Activated CD4-positive, alpha-beta T cell treated with anti-CD3 and anti-CD28 coated beads, Interleukin-2, amount 50 U/mL, for 16 hours (primary cell): Measurements from ENCODE around the gene RHOC.
A peak's percentile ranks its signal among the peaks of the same experiment; 100 is the strongest.

Experiments used
- DNase-seq: peaks from one replicate; pipeline ENCODE4 v3.0.0-alpha.2; 2020

RHOC gene

DNA sequence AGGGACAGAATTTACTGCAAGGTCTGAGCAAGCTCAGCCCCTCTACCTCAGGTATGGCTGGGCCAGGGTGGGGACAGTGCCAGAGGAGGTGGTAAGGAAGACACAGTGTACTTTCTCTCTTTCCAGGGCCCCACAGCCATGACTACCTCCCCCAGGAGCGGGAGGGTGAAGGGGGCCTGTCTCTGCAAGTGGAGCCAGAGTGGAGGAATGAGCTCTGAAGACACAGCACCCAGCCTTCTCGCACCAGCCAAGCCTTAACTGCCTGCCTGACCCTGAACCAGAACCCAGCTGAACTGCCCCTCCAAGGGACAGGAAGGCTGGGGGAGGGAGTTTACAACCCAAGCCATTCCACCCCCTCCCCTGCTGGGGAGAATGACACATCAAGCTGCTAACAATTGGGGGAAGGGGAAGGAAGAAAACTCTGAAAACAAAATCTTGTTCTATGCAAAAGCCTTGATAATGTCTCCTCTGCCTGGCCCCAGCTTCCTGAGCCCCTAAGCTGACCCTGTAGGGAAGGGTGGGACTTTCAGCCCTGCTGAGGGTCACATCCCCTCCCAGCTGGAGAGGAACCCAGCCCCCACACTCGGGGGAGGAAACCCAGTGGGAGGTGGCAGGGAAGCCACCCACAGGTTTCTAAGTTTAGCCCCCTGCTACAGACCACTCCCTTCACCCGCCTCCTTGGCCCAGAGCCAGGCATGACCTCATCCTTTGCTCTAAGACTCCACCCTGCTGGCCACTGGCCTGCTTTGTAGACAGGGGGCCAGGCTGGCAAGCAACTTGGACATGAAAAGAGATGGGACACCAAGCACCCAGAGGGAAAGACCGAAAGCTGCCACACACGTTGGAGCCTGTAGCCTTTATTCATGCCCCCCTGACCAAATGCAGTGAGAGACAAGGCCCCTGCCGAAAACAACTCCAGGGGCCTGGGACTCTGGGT lies 6.4 kb downstream of the RHOC start:
- DNase-seq: peak; percentile 46

DNA sequence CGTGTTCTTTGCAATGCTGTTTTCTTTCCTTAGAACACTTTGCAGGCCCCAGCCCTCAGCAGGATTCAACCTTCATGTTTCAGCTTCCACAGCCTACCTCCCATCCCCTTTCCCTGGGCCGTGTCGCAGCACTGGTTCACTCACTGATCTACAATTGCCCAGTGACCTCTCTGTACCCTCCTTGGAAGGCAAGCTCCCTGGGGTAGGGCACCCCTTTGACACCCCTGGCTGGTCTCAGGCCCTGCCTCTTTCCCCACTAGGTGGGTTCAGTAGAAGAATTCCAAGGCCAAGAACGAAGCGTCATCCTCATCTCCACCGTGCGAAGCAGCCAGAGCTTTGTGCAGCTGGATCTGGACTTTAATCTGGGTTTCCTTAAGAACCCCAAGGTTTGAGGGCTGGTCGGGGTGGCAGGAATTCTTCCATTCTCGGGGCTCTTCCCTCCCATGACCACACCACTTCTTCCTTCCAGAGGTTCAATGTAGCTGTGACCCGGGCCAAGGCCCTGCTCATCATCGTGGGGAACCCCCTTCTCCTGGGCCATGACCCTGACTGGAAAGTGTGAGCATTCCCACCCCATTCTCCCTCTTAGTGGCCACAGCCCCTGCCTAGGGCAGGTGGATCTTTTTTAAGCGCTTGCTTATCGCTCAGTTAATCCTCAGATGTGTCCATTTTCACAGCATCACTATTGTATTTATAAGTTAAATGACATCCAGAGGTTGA lies 7.3 kb downstream of the RHOC start:
- DNase-seq: no peak

DNA sequence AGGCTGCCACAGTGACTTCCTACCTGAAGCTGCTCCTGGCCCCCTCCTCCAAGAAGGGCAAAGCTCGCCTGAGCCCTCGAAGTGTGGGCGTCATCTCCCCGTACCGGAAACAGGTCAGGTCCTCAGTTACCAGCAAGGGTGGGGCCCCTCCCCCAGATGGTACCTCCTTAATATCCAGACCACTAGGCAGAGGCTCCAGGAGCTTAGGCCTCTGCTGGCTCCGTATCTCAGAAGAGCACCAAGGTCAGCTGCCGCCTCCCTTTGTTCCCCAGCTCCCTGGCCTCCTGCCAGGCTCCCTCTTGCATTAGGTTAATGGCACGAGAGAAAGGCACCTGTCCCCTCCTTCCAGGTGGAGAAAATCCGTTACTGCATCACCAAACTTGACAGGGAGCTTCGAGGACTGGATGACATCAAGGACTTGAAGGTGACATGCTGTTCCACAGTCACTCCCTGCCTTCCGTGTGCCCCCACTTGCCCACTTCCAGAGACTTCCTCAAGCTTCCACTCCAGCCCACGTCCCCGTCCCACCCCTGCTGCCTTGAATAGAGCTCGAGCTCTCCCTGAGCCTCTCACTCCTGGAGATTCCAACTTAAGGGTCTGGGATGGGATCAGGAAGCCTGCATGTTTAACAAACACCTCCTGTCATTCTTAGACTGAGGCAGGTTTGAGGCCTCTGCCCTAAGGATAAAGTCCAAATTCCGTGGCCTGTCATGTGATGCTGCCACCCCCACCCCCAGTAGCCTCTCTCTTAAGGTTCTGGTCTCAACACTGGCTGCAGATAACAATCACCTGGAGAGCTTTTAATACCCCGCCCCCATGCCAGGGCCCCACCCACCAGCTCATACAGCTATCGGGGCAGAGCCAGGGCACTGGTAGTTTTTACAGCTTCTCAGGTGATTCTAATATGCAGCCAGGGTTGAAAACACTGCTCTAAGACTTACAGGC lies 8.3 kb downstream of the RHOC start:
- no peak for DNase-seq

DNA sequence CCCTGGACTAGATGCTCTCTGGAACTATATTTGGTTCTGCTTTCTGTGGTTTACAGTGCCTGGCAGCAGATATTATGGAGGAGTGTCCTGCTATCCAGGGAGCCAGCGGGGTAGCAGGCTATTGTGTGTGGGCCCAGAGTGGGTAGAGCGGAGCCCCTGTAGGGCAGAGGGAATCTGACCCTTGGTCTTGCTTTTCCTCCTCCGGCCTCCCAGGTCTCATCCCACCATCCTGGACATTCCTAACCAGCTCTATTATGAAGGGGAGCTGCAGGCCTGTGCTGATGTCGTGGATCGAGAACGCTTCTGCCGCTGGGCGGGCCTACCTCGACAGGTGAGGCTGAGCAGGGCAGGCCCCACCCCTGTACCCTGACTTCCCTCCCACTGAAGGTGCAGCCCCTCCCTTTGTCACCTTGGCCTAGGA lies 9.1 kb downstream of the RHOC start:
- DNase-seq: no peak

DNA sequence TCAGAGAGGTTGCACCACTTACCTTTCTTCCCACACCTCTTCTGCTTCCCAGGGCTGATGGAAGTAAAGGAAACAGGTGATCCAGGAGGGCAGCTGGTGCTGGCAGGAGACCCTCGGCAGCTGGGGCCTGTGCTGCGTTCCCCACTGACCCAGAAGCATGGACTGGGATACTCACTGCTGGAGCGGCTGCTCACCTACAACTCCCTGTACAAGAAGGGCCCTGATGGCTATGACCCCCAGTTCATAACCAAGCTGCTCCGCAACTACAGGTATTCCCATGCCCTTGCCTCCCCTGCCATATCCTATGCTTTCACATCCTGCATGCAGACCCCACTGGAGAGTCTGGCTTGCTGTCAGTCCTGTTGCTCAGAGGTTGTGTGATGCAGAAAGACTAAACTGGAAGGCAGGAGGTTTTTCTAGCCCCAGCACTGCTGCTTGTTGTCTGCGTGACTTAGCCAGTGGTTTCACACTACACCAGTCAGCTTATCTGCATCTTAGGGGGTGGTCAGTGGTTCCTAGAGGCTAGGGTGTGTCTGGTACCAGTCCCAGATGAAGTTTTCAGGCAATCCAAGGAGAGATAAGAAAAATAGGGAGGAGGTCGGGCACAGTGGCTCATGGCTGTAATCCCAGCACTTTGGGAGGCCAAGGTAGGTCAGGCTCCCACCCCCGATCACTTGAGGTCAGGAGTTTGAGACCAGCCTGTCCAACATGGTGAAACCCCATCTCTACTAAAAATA lies 10.2 kb downstream of the RHOC start:
- DNase-seq: no peak

DNA sequence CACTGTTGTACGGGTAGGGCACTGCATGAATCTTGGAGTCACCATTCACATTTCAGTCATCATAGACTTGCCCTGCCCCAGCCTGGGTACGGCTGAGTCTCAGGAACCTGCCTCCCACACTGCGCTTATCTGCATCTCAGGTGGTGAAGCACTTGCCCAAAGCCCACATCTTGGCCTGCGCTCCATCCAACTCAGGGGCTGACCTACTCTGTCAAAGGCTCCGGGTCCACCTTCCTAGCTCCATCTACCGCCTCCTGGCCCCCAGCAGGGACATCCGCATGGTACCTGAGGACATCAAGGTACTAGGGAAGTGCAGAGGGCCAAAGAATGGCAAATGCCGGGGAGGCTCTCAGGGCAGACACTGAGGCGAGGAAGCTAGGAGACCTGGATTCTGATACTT lies 11.7 kb downstream of the RHOC start:
- DNase-seq: no peak

DNA sequence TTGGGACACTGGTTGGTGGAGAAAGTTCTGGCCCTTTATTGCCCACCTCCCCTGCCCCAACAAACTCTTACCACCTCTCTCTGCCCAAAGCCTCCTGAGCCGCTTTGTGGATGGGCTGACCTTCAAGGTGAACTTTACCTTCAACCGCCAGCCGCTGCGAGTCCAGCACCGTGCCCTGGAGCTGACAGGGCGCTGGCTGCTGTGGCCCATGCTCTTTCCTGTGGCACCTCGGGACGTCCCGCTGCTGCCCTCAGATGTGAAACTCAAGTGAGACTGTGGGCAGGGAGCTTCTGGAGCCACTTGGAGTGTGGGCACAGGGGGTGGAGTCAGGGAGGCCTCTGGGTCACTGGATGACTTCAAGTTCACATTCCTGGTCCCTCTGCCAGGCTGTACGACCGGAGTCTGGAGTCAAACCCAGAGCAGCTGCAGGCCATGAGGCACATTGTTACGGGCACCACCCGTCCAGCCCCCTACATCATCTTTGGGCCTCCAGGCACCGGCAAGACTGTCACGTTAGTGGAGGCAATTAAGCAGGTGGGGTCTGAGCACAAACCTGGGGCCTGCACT lies 12.5 kb downstream of the RHOC start:
- no peak for DNase-seq

DNA sequence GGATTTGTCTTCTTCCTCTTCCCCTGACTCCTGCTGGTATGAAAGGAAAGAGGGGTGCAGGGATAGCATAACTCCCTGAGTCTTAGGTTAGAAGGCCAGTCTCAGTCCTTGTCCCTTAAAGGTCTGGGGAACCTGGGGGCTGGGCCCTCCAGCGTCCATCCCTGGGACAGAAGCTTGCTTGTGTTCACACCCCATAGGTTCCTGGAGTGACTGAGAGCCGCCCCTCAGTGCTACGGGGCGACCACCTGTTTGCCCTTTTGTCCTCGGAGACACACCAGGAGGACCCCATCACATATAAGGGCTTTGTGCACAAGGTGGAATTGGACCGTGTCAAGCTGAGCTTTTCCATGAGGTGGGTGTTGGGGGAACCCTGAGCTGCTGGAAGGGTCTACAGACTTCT lies 13.1 kb downstream of the RHOC start:
- DNase-seq: no peak

DNA sequence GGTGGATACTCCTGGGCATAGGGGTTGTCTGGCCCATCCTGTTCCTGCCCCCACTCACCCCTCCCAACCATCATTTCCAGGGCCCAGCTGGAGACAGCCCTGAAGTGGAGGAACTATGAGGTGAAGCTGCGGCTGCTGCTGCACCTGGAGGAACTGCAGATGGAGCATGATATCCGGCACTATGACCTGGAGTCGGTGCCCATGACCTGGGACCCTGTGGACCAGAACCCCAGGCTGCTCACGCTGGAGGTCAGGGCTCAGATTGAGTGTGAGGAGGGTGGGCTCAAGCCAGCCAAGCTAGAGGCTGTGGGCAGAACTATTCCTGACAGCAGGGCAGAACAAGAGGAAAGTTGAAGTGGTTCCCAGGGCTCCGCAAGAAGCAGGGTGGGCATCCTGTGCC lies 14.2 kb downstream of the RHOC start:
- DNase-seq: no peak

DNA sequence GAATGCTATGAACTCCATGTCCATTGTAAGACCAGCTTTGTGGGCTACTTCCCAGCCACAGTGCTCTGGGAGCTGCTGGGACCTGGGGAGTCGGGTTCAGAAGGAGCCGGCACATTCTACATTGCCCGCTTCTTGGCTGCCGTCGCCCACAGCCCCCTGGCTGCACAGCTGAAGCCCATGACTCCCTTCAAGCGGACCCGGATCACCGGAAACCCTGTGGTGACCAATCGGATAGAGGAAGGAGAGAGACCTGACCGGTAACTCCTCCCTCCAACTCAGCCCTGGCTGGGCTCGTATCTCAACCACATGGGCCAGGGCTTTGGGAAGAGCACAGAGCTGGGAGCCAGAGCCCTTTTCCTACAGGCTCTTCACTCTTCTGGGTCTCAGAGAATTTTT lies 17.1 kb downstream of the RHOC start:
- DNase-seq: no peak

DNA sequence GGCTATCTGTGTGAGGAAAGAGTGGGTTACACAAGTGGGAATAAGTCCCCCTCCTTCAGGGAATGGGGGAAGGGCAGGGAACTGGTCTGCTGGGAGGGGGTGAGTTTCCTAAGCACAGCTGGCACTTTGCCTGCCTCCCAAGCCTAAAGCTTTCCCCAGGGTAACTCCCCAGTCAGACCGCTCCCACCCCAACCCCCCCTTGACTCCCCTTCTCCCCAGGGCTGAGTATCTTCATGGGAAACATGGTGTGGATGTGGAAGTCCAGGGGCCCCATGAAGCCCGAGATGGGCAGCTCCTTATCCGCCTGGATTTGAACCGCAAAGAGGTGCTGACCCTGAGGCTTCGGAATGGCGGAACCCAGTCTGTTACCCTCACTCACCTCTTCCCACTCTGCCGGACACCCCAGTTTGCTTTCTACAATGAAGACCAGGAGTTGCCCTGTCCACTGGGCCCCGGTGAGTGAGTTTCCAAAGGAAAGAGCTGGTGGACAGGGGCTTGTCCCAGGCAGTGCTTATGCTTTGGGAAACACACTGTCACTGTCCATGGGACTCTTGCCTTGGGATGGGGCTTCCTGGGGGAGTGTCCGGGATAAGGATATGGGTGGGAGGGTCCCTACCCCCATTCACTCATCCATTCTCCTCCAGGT lies 17.6 kb downstream of the RHOC start:
- no peak for DNase-seq

DNA sequence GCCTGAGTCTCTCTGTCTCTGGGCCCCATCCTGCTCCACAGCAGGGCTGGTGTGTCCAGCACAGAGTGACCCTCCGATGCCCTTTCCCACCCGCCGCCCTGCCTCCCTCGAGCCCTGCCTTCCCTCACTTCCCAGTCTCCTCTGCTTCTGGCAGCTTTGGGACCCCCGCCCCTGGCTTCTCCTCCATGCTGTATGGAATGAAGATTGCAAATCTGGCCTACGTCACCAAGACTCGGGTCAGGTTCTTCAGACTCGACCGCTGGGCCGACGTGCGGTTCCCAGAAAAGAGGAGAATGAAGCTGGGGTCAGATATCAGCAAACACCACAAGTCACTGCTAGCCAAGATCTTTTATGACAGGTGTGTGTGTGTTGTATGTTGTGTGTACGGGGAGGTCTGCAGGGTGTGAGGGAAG lies 18.1 kb downstream of the RHOC start:
- no peak for DNase-seq

DNA sequence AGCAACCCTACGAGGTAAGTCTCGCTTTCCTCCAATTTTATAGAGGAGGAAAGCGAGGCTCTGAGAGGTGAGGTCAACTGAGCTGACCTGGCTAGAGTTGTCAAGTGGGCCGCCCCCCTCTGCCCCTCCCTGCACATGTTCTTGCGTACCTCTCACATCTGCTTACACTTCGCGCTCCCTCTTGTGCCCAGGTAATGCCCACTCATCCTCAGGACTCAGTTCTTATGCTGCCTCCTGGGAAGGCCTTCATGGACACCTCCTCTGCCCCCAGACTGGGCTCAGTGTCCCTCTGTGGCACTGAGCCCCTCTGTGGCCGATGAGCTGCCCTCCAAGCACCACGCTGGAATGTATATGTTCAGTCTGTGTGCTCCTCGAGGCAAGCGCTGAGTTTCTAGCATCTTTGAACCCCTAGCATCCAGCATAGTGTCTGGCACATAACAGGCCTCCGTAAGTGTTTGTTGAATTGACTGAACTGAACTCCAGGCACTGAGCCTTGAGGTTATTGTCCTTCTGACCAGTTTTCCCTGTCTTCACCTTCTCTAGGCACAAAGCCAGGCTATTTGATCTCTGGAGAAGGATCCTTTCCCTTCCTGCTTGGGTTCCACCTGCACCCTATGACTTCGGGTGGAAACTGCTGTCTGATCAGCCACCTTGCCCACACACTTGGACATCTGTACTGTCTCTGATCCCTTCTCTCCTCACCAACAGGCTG lies 19.0 kb downstream of the RHOC start:
- DNase-seq: no peak

DNA sequence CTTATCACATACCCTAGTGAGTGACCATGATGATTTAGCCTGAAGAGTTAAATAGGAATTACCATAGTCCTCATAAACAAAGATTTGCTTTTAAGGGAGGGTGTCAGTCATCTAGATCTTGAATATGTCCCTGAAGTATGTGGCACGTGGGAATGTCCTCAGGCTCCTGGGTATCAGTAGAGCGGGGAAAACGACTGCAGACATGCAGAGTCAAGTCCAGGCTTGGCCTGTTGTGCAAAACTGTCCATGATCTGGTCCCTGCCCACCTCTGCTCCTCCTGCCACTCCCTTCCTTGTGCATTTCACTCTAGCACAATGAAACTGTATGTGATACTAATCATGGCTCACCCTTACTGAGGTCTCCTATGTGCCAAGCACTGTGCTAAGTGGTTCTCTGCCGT lies 19.6 kb downstream of the RHOC start:
- no peak for DNase-seq

DNA sequence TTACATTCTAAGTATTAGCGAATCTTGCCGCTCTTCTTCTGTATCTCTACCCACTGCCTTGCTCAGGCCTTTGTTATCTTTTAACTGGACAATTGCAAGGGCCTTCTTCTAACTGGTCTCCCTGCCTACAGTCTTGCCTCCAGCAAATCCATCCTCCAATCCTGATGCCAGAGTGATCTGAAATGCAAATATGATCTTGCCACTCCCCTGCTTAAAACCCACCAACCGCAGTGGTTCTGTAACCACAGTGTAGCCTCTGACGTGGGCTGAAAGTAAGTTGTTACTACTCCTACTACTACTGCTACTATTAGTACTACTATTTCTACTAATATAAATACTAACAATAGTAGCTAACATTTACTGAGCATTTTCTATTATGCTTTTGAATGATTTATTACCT lies 20.1 kb downstream of the RHOC start:
- DNase-seq: no peak

DNA sequence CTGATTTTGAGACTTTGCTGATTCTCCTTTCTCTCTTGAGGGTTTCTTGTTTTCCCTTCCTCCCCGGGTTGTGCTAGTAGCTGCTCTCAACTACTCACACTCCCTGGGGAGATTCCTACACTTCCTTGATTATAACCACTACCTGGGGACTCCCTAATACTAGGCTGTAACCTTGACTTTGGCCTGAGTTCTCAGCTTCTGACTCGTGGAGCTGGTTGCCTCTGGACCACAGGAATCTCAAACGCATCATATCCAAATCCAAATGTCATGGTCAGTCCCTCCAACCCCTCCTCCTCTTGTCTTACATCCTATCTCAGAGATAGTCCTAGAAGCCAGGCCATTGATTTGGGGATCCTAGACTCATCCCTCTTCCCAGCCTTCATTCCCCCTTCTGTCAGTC lies 20.5 kb downstream of the RHOC start:
- DNase-seq: no peak

DNA sequence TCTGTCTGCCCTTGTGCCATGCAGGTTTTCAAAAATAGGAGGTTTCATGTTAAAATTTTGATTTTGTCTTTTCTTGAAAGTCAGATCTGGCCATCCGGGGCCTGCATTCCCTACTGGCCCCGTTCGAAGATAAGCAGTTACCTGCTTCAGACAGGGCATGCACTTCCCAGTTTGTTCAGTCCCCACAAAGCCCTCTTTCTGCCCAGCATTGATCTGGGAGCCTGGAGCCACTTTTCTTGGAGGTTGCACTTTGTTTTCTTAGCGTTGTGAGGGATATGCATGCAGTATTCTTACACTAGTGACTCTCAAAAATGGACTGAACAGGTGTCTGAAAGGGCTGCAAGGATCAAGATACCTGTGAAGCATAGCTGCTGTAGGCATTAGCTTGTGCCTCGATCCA lies 21.0 kb downstream of the RHOC start:
- no peak for DNase-seq

DNA sequence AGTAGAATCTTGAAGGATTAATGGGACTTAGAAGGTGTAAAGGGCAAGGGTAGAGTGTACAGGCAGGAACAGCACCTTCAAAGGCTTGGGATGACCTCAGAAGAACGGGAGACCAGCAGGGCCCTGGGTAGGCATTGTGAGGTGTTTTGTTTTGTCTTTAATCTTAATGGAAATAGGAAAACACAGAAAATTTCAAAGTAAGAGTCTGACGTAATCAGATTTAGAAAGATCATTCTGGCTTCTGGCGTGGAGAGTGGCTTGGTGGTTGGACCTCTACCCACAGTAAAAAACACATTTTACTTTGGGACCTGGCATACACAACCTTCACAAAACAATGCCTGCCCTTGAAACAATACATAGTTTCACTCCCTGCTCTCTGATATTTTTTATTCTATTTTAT lies 28.3 kb downstream of the RHOC start:
- no peak for DNase-seq

DNA sequence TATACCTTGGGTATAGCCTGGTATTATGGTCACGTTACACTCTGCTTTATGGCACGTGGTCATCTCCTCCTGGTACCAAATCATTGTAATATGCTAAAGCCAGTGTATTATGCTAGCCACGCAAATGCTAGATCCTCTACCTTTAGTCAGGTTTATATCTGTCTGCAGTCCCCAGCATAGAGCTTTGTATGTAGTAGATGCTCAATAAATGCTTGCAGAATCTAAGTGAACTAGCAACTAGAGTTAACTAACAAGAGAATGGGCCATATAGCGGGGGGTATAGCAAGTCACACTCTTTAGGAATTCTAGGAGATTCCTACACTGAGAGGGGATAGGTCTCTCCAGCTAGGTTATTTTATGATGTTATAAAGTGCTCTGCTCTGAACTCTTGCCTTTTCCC lies 29.4 kb downstream of the RHOC start:
- DNase-seq: no peak

DNA sequence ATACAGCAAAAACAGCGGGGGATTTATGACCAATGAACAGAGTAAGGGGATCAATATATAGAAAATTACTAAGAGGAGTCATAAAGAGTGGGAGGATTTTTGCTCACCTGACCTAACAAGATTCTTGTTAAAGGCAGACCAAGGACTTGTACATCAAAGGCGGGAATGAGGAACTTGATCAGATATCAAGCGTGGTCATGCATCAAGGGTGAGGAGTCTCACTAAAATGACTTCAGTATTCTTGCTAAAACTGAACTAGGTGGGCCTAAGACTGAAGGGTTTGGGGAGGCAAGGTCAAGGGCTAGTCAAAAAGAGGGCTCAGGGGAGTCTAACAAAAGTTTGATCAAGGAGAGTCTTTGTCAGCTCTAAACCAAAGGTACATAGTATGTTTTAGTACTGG lies 30.4 kb downstream of the RHOC start:
- no peak for DNase-seq
